Measurements from ENCODE around the gene P2RY8.
"Not testable (repeated sequence)": the region's sequence is repeated elsewhere in the genome, so short reads cannot be mapped to it uniquely, and the experiment has no call there.

Gene P2RY8

DNA sequence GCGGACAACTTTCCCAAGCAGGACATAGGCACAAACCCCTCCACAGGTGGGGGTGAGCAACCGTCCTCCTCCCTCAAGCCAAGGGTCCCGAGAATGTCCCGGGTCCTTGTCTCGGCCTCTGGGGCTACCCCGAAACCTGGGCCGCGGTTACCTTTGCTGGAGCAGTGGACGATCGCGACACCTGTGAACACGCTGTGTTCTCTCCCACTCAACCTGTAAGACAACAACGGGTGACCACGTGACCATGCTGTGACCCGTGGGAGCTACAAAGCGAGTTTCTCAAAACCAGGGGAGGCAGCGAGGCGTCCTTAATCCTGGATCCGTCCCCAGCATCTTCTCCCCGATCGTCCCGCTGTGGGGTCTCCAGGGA is 102.1 kb downstream of the P2RY8 start:
- DNase-seq (ENCODE audit: low read depth): no peak
- no peak for TF ChIP-seq CTCF (IDR thresholded peaks at IDR 0.05; ENCODE audit: low read length, missing control alignments)
- H3K4me3 ChIP-seq (replicated peaks; ENCODE audit: low read depth, low read length): no peak overlapping the region

DNA sequence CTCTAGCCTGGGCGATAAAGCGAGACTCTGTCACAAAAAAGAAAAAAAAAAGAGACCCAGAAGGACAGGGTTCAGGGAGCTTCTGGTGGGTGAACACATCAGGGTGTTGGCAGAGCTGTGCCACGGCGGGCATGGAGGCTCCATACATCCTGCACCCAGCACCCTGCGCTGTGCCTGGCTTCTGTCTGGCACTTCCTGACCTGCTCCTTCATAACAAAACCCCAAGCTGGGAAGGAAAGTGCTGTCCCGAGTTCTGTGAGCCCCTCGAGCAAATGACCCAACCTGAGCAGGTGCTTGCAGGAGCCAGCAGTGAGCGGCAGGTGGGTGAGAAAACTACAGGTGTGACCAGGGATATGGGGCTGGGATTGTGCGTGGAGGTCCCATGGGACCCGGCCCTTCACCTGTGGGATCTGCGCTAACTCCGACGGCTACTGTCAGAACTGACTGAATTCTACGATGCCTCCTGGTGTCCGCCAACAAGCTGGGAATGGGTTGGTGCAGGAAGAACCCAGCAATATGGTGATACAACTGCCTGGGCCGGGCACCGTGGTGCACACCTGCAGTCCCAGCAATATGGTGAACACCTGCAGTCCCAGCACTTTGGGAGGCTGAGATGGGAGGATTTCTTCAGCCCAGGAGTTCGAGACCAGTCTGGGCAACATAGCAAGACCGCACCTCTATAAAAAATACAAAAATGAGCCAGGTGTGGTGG is 103.2 kb downstream of the P2RY8 start:
- H3K4me3 ChIP-seq (replicated peaks; ENCODE audit: low read depth, low read length): no peak overlapping the region
- no peak for TF ChIP-seq CTCF (IDR thresholded peaks at IDR 0.05; ENCODE audit: low read length, missing control alignments)
- no peak for DNase-seq (ENCODE audit: low read depth)

DNA sequence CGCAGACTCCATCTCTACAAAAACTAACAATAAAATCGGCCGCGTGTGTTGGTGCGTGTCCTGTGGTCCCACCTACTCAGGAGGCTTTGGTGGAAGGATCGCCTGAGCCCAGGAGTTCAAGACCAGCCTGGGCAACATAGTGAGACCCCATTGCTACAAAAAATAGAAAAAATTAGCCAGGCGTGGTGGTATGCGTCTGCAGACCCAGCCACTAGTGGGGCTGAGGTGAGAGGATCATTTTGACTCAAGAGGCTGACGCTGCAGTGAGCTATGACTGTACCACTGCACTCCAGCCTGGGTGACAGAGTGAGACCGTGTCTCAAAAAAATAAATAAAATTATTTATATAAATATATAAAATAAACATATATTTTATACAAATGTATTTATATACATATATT is 106.5 kb downstream of the P2RY8 start:
- TF ChIP-seq CTCF (IDR thresholded peaks at IDR 0.05; ENCODE audit: low read length, missing control alignments): no peak
- no peak for DNase-seq (ENCODE audit: low read depth)
- H3K4me3 ChIP-seq (replicated peaks; ENCODE audit: low read depth, low read length): no peak overlapping the region

DNA sequence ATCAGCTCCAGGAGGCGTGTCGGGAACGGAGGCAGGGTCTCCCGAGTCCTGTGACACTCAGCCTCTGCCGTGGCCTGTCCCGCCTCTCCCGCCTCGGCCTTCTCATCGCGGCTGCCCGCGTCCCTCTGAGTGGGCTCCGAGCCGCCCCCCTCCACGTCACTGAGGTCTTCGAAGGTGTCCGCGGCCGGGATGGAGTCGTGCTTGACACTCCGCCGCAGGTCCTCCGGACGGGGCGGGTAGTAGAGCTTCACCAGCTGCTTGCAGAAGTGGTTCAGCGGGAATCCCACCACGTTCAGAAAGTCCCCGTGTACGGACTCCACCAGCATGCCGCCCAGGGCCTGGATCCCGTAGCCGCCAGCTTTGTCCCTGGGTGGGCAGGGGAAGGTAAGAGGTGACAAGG is 109.2 kb downstream of the P2RY8 start:
- TF ChIP-seq CTCF (IDR thresholded peaks at IDR 0.05; ENCODE audit: low read length, missing control alignments): no peak
- no peak for DNase-seq (ENCODE audit: low read depth)

DNA sequence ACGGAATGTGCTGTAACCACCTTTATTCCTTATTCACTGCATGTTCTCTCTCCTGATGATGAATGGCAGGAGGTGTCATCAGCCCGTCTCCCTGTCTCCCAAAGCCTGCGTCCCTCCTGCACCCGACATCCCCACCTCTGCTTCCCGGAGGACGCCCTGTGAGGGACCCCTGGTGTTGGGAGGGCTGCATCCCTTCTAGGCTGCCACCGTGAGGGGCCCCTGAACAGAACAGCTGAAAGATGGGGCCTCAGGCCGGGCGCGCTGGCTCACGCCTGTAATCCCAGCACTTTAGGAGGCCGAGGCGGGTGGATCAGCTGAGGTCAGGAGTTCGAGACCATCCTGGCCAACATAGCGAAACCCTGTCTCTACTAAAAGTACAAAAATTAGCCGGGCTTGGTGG is 110.7 kb downstream of the P2RY8 start:
- not testable (repeated sequence) for H3K4me3 ChIP-seq (replicated peaks; ENCODE audit: low read depth, low read length); DNase-seq (ENCODE audit: low read depth)

More for the DNA sequence above, 109.2 kb downstream of the P2RY8 start:
- no peak overlapping the region for H3K4me3 ChIP-seq (replicated peaks; ENCODE audit: low read depth, low read length)

GRCh38 chrX:1425381-1425780 is 111.6 kb downstream of the P2RY8 start:
- no peak for DNase-seq (ENCODE audit: low read depth)
- no peak for TF ChIP-seq CTCF (IDR thresholded peaks at IDR 0.05; ENCODE audit: low read length, missing control alignments)
- H3K4me3 ChIP-seq (replicated peaks; ENCODE audit: low read depth, low read length): no peak overlapping the region

DNA sequence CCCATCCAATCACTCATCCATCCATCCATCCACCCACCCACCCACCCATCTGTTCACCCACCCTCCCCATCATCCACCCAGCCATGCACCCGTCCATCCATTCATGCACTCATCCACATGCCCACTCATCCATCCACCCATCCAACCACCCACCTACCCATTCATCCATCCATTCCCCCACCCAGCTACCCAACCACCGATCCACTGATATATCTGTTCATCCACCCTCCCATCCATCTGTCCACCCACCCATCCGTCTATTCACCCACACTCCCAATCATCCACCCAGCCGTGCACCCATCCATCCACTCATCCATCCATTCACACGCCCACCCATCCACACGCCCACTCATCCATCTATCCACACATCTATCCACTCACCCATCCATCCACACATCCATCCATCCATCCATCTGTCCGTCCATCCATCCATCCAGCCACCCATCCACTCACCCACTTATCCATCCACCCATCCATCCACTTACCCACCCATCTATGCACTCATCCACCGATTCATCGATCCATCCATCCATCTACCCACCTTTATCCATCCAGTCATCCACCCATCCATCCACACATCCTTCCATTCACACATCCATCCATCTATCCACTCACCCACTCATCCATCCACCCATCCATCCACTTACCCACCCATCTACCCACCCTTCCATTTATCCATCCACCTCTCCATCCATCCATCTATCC is 112.7 kb downstream of the P2RY8 start:
- no peak for TF ChIP-seq CTCF (IDR thresholded peaks at IDR 0.05; ENCODE audit: low read length, missing control alignments)
- no peak overlapping the region for H3K4me3 ChIP-seq (replicated peaks; ENCODE audit: low read depth, low read length)
- DNase-seq (ENCODE audit: low read depth): no peak
